Loucy (cell line): ENCODE data around the gene MTHFD2L.

Source experiments
- H2AFZ ChIP-seq: fragments of 200-600 bp; sonication (generic); 2 replicates; pipeline ENCODE4 v1.6.0; 2016; ENCODE audit warnings: antibody characterized with exemption, mild to moderate bottlenecking, low read length, moderate library complexity
- H3F3A ChIP-seq: fragments of 200-600 bp; 2 replicates; pipeline ENCODE4 v1.6.0; 2016; ENCODE audit warnings: antibody characterized with exemption, low read depth, mild to moderate bottlenecking
- H3K27me3 ChIP-seq: fragments of 200-600 bp; sonication (generic); 2 replicates; pipeline ENCODE4 v1.6.1; 2014; ENCODE audit warnings: low read length, mild to moderate bottlenecking; ENCODE audit not compliant: insufficient read depth, poor library complexity, severe bottlenecking
- H3K36me3 ChIP-seq: fragments of 200-600 bp; sonication (generic); 2 replicates; pipeline ENCODE4 v1.6.1; 2016; ENCODE audit warnings: low read length; ENCODE audit not compliant: insufficient read depth
- H3K4me1 ChIP-seq: fragments of 200-600 bp; sonication (generic); 2 replicates; pipeline ENCODE4 v1.5.1; 2014; ENCODE audit warnings: low read length, mild to moderate bottlenecking; ENCODE audit not compliant: insufficient read depth, poor library complexity, severe bottlenecking
- H3K4me2 ChIP-seq: fragments of 200-600 bp; sonication (generic); 2 replicates; pipeline ENCODE4 v1.6.0; 2014; ENCODE audit warnings: antibody characterized with exemption, low read length, low read depth, mild to moderate bottlenecking; ENCODE audit not compliant: poor library complexity, severe bottlenecking
- H3K4me3 ChIP-seq: fragments of 200-600 bp; sonication (generic); 2 replicates; pipeline ENCODE4 v1.5.1; 2014; ENCODE audit warnings: low read length, mild to moderate bottlenecking, mixed read lengths; ENCODE audit not compliant: poor library complexity, severe bottlenecking
- H3K79me2 ChIP-seq: fragments of 200-600 bp; sonication (generic); 2 replicates; pipeline ENCODE4 v1.6.1; 2014; ENCODE audit warnings: low read length; ENCODE audit not compliant: insufficient read depth
- H3K9ac ChIP-seq: fragments of 200-600 bp; sonication (generic); 2 replicates; pipeline ENCODE4 v1.6.0; 2014; ENCODE audit warnings: mild to moderate bottlenecking, low read depth, low read length, moderate library complexity; ENCODE audit not compliant: poor library complexity, severe bottlenecking
- H3K9me2 ChIP-seq: fragments of 200-600 bp; sonication (generic); replicated peaks from 2 replicates; pipeline ENCODE4 v1.6.1; 2016; ENCODE audit warnings: low read depth, low read length, mixed read lengths
- H3K9me3 ChIP-seq: fragments of 200-600 bp; sonication (generic); 2 replicates; pipeline ENCODE4 v1.6.1; 2014; ENCODE audit warnings: mild to moderate bottlenecking, antibody characterized with exemption, low read length, low read depth; ENCODE audit not compliant: insufficient read depth
- H4K20me1 ChIP-seq: fragments of 200-600 bp; sonication (generic); 2 replicates; pipeline ENCODE4 v1.6.0; 2014; ENCODE audit warnings: antibody characterized with exemption, low read length, mild to moderate bottlenecking; ENCODE audit not compliant: insufficient read depth, poor library complexity, severe bottlenecking
- CTCF ChIP-seq: fragments of 200-600 bp; sonication (generic); conservative IDR thresholded peaks from 2 replicates; pipeline ENCODE4 v1.5.1; 2014; ENCODE audit warnings: mild to moderate bottlenecking, antibody characterized with exemption, low read length
- EZH2phosphoT487 ChIP-seq: fragments of 200-600 bp; IDR thresholded peaks from 2 replicates; pipeline ENCODE4 v1.6.1; 2018; ENCODE audit warnings: antibody characterized with exemption, mild to moderate bottlenecking, moderate library complexity, borderline replicate concordance

Gene MTHFD2L

GRCh38 chr4:74161666-74162450, 3.9 kb downstream of the MTHFD2L start:
- H3K27me3 ChIP-seq = no peaks in the 10 kb centered on the region
- no peaks in the 10 kb centered on the region for H3K9me3 ChIP-seq
- peak overlapping the region; percentile 89 for H3K4me3 ChIP-seq
- no peaks in the 10 kb centered on the region for H3K9me2 ChIP-seq
- H4K20me1 ChIP-seq = peaks cover 20% of the 10 kb centered on the region
- TF ChIP-seq EZH2phosphoT487 (no peak), CTCF (no peak)
- H3K4me2 ChIP-seq = peak overlapping the region; percentile 86
- peaks cover 43% of the 10 kb centered on the region for H3K4me1 ChIP-seq
- H3K9ac ChIP-seq = peak overlapping the region; percentile 1
- H3K36me3 ChIP-seq = no peaks in the 10 kb centered on the region
- H3F3A ChIP-seq = no peaks in the 10 kb centered on the region
- no peak overlapping the region for H2AFZ ChIP-seq
- peaks cover 70% of the 10 kb centered on the region for H3K79me2 ChIP-seq

- Histone ChIP-seq H3K4me2 (no peak overlapping the region), H3K9me2 (no peaks in the 10 kb centered on the region)
Measured at GRCh38 chr4:74166135-74166534, 8.2 kb downstream of the MTHFD2L start.

GRCh38 chr4:74166818-74167217, 8.9 kb downstream of the MTHFD2L start:
- peaks cover 24% of the 10 kb centered on the region for H3K79me2 ChIP-seq
- H3K9ac ChIP-seq = no peak overlapping the region
- no peaks in the 10 kb centered on the region for H3F3A ChIP-seq
- H3K36me3 ChIP-seq = no peaks in the 10 kb centered on the region
- H3K9me3 ChIP-seq = no peaks in the 10 kb centered on the region
- no peak overlapping the region for H3K4me2 ChIP-seq
- no peaks in the 10 kb centered on the region for H4K20me1 ChIP-seq
- peaks cover 9% of the 10 kb centered on the region for H3K4me1 ChIP-seq
- TF ChIP-seq EZH2phosphoT487 = no peak
- TF ChIP-seq CTCF = no peak
- no peaks in the 10 kb centered on the region for H3K9me2 ChIP-seq
- no peak overlapping the region for H2AFZ ChIP-seq
- no peaks in the 10 kb centered on the region for H3K27me3 ChIP-seq
- H3K4me3 ChIP-seq = no peak overlapping the region

More at GRCh38 chr4:74166135-74166534, 8.2 kb downstream of the MTHFD2L start:
- H3K36me3 ChIP-seq = no peaks in the 10 kb centered on the region
- H3F3A ChIP-seq = no peaks in the 10 kb centered on the region
- H3K9ac ChIP-seq = no peak overlapping the region
- H3K4me3 ChIP-seq = no peak overlapping the region
- H3K4me1 ChIP-seq = peaks cover 16% of the 10 kb centered on the region
- H3K79me2 ChIP-seq = peaks cover 31% of the 10 kb centered on the region
- no peak overlapping the region for H2AFZ ChIP-seq
- H3K27me3 ChIP-seq = no peaks in the 10 kb centered on the region
- H4K20me1 ChIP-seq = peaks cover 5% of the 10 kb centered on the region
- H3K9me3 ChIP-seq = no peaks in the 10 kb centered on the region
- TF ChIP-seq EZH2phosphoT487 (no peak), CTCF (no peak)
